ENCODE measurements around the gene MRPL18.

MRPL18 gene

DNA sequence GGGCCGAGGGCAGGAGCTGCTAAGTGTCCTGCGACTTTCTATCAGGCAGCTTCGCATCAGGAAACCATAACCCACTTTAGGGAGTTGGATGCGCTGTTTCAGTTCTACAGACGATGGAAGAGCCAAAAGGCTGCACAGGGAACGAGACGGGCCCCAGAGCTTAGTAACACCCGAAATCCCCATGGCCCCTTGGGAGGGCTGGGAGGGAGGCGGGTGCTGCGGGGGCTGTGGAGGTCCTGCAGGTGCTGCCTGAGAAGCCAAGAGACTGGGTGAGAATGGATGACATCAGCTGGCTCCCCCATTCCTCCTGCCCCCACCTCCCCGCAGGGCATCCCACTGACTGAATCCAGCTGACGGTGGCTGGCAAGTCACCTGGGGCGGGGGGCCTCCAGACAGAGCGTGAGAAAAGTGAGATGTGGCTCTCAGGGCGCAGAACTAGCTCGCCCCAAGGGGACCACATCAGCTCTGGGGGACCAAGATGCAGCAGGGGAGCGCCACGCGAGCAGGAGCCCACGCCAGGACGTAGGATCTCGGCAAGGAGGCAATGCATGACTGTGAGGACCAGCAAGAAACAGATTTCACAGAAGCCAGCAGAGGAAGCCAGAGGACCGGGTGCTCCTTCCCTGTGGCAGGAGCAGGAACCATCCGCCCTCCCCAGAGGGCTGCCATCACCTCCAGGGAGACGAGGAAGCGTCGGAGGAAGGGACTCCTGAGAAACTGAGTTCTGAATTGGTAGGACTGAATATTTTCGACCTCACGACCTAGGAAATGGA, 46.6 kb downstream of the MRPL18 start:
- no peak for DNase-seq (ENCODE audit: extremely low spot score, insufficient read length, low read depth)

DNA sequence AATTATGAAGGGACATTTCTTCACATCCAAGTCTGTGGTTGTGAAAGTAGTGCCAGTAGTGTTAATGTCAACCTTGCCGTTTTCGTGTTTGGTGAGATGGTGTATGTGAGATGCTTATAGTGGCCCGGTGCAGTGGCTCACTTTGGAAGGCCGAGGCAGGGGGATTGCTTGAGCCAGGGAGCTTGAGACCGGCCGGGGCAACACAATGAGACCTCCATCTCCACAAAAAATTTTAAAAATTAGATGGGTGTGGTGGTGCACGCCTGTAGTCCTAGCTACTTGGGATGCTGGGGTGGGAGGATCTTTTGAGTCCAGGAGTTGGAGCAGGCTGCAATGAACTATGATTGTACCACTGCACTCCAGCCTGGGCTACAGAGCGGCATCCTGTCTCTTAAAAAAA, 47.2 kb downstream of the MRPL18 start:
- FAIRE-seq = no peak
- no peak for DNase-seq (ENCODE audit: extremely low spot score, insufficient read length, low read depth)

More for the DNA sequence above, 46.6 kb downstream of the MRPL18 start:
- FAIRE-seq = no peak

DNA sequence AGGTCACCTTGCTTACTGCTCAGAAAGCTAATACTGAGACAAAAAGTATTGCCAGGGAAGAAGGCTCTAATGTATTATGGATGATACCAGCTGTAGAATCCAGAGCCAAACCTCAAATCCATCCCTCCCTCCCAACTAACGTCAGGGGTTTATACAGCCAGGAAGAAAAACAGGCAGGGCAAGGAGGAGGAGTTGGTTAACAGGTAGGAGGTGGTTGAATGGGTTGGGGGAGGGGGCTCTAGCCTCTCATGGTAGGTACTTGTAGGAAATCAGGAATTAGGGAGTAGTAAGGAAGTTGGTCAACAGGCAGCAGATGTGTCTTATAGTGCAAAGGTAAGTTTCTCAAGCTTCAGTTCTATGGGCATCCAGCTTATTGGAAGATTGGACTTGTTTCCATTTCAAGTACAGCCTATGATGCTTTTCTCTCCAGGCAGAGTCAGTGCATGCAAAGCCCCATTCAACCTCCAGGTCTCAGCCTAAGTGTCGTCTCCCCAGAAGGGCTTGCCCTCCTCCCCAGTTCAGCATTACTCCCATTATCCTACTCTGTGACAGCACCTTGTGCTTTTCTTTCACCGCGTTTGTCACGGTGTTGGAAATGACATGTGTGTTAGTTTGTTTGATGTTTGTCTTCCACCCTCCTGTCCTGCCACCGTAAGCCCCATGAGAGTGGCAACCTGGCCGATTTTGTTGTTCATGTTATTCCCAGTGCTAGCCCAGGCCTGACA, 47.9 kb downstream of the MRPL18 start:
- FAIRE-seq = no peak
- no peak for DNase-seq (ENCODE audit: extremely low spot score, insufficient read length, low read depth)

DNA sequence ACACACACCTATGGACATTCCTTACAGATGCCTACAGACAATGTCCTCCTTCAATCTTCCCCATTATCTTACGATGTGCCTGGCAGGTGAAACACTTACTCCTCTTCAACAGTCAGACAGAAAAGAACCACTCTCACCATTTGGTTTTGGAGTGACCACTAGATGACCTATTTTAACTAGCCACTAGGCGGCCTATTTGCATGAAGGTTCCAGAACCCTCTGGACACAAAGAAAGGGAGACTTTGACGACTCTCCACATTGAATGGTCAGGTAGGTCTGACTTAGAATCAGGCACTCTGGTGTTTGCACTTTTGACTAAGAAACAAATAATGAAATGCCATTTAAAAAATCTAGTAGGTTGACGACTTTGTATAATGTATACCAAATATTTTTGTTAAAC, 51.8 kb downstream of the MRPL18 start:
- DNase-seq (ENCODE audit: extremely low spot score, insufficient read length, low read depth) = no peak
- no peak for FAIRE-seq

GRCh38 chr6:159844737-159845645, 54.7 kb downstream of the MRPL18 start:
- no peak for DNase-seq (ENCODE audit: extremely low spot score, insufficient read length, low read depth)
- FAIRE-seq = no peak

Measured in GM18507 (cell line).